ENCODE measurements around the gene SGO1.
A peak's percentile ranks its signal among the peaks of the same experiment; 100 is the strongest.

The SGO1 gene

DNA sequence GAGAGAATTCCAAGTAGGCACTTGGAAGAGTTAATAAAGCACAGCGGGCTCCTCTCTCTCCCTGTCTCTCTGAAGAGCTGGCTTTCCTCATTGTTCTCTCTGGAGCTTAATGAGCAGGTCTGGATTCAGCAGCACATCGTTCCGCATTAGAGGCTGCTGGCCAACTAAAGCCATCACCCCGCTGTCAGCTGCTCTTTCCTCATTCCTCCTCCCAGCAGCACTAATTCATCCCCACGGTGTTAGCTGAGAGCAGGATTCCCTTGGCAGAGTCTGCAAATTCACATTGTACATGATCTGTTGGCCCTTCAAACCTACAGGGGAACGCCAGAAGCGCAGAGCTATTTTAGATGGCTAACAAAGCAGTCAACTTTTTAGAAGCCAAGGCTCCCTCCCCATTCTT, 44.2 kb downstream of the SGO1 start:
- Histone ChIP-seq H3K4me2 (no peak overlapping the region), H3K27me3 (no peaks in the 10 kb centered on the region), H3K27ac (no peak overlapping the region), H4K20me1 (no peaks in the 10 kb centered on the region), H3K9ac (no peak overlapping the region), H3K4me3 (no peak overlapping the region), H3K9me3 (replicated peaks in 1 of 11) (no peaks in the 10 kb centered on the region; a peak in 1 of 22 replicates), H3K36me3 (peaks cover 4 to 47% (median 20%) of the 10 kb centered on the region in 11 experiments; a peak in 14 of 22 replicates), H3K4me1 (no peaks in the 10 kb centered on the region)
- TF ChIP-seq Cebpa-rat (IDR thresholded peaks at IDR 0.05), result no peak

DNA sequence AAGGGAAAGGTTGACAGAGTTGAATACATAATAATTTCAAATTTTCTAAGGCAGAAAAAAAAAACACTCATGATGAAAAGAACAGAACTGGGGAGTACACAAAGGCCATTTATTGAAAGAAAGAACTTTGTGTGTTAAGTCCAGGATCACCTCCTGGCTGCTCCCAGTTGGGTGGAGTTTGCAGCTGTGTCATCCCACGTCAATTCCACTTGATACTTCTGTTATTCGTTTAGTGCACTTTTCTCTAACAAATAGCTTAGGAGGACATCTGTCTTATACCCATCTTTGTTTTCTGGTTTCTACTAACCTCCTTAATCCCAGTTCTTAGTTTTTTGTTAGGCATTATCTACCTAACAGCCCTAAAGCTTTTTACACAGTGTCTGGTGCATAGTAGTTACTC, 44.7 kb downstream of the SGO1 start:
- TF ChIP-seq Cebpa-rat (IDR thresholded peaks at IDR 0.05), result no peak
- Histone ChIP-seq H3K9me3 (replicated peaks in 1 of 11) (no peaks in the 10 kb centered on the region; a peak in 1 of 22 replicates), H3K4me1 (no peaks in the 10 kb centered on the region), H4K20me1 (no peaks in the 10 kb centered on the region), H3K27ac (no peak overlapping the region), H3K4me3 (no peak overlapping the region), H3K9ac (no peak overlapping the region), H3K4me2 (no peak overlapping the region), H3K27me3 (no peaks in the 10 kb centered on the region), H3K36me3 (peaks cover 4 to 42% (median 20%) of the 10 kb centered on the region in 11 experiments; a peak in 14 of 22 replicates)

- Histone ChIP-seq H3K4me1 (no peaks in the 10 kb centered on the region), H3K4me3 (no peak overlapping the region), H3K9me3 (replicated peaks in 1 of 11) (no peaks in the 10 kb centered on the region; a peak in 1 of 22 replicates), H3K36me3 (peaks cover 4 to 40% (median 20%) of the 10 kb centered on the region in 11 experiments; a peak in 14 of 22 replicates), H4K20me1 (no peaks in the 10 kb centered on the region), H3K9ac (no peak overlapping the region), H3K27ac (no peak overlapping the region), H3K27me3 (no peaks in the 10 kb centered on the region), H3K4me2 (no peak overlapping the region)
- TF ChIP-seq Cebpa-rat (IDR thresholded peaks at IDR 0.05), result no peak
Measured at GRCh38 chr3:20140881-20141280, 45.1 kb downstream of the SGO1 start.

- Histone ChIP-seq H3K9ac (no peak overlapping the region), H3K27me3 (no peaks in the 10 kb centered on the region), H3K9me3 (replicated peaks in 1 of 11) (no peaks in the 10 kb centered on the region), H3K4me1 (no peaks in the 10 kb centered on the region), H3K36me3 (peaks cover 0 to 28% (median 19%) of the 10 kb centered on the region in 11 experiments; a peak in 12 of 22 replicates), H4K20me1 (no peaks in the 10 kb centered on the region), H3K4me2 (no peak overlapping the region), H3K4me3 (no peak overlapping the region), H3K27ac (no peak overlapping the region)
- TF ChIP-seq Cebpa-rat (IDR thresholded peaks at IDR 0.05), result no peak
Measured at GRCh38 chr3:20137647-20138046, 48.4 kb downstream of the SGO1 start.

DNA sequence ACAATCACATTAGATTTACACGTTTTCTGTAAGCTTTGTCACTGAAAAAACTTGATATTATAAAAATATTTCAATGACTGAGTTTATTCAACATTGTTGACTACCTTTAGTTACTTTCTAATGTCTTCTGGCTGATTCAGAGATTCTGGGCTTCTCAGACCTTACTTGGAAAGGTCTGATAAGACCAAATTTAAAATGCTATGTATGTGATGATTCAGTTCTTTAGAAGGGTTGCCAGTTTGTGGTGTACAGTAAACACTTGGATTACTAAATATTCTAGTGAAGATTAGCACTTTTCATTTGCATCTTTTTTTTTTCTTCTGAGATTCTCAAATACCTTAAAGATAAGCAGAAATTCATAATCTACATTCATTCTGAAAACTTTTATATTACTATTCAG, 49.8 kb downstream of the SGO1 start:
- H3K4me1 ChIP-seq, result no peaks in the 10 kb centered on the region
- H3K4me2 ChIP-seq, result no peak overlapping the region
- no peaks in the 10 kb centered on the region for H3K9me3 ChIP-seq (replicated peaks in 1 of 11)
- peaks cover 0 to 20% (median 13%) of the 10 kb centered on the region in 11 experiments; a peak in 10 of 22 replicates for H3K36me3 ChIP-seq
- no peak for TF ChIP-seq Cebpa-rat (IDR thresholded peaks at IDR 0.05)
- no peak overlapping the region for H3K9ac ChIP-seq
- no peaks in the 10 kb centered on the region for H4K20me1 ChIP-seq
- no peak overlapping the region for H3K27ac ChIP-seq
- H3K4me3 ChIP-seq, result no peak overlapping the region
- H3K27me3 ChIP-seq, result no peaks in the 10 kb centered on the region

DNA sequence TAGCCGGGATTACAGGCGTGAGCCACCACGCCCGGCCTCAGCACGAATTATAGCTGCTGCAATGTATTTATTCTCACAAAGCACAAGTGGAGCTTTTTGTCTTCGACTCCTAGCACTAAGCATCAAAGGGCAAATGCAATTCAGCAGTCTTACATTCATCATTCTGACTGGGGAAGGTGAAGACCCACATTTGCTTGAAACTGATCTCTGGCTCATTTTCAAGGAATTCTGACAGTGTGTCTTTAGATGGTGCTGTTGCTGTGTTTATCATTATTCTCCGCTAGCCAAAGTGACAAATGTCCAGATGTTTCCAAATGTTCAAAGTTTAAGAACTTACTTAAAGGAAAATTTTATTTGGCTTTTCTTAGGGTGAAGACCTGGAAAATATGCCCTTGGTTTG, 55.9 kb downstream of the SGO1 start:
- no peak for TF ChIP-seq Cebpa-rat (IDR thresholded peaks at IDR 0.05)
- no peaks in the 10 kb centered on the region for H3K9me3 ChIP-seq (replicated peaks in 1 of 11)
- H4K20me1 ChIP-seq, result no peaks in the 10 kb centered on the region
- H3K4me2 ChIP-seq, result no peak overlapping the region
- peaks cover 0 to 24% (median 13%) of the 10 kb centered on the region in 11 experiments; a peak in 17 of 22 replicates for H3K36me3 ChIP-seq
- no peaks in the 10 kb centered on the region for H3K27me3 ChIP-seq
- H3K4me1 ChIP-seq, result peaks cover 11 to 16% (median 14%) of the 10 kb centered on the region in 10 experiments
- H3K4me3 ChIP-seq, result no peak overlapping the region
- no peak overlapping the region for H3K9ac ChIP-seq
- H3K27ac ChIP-seq, result no peak overlapping the region

- Histone ChIP-seq H3K4me1 (peaks cover 11 to 17% (median 14%) of the 10 kb centered on the region in 10 experiments), H3K27me3 (no peaks in the 10 kb centered on the region), H3K9me3 (replicated peaks in 1 of 11) (no peaks in the 10 kb centered on the region), H3K9ac (no peak overlapping the region), H3K4me2 (no peak overlapping the region), H3K27ac (no peak overlapping the region), H4K20me1 (no peaks in the 10 kb centered on the region), H3K36me3 (peaks cover 8 to 28% (median 16%) of the 10 kb centered on the region in 11 experiments; a peak in 19 of 22 replicates), H3K4me3 (no peak overlapping the region)
- TF ChIP-seq Cebpa-rat (IDR thresholded peaks at IDR 0.05), result no peak
Measured at GRCh38 chr3:20128358-20128757, 57.6 kb downstream of the SGO1 start.

DNA sequence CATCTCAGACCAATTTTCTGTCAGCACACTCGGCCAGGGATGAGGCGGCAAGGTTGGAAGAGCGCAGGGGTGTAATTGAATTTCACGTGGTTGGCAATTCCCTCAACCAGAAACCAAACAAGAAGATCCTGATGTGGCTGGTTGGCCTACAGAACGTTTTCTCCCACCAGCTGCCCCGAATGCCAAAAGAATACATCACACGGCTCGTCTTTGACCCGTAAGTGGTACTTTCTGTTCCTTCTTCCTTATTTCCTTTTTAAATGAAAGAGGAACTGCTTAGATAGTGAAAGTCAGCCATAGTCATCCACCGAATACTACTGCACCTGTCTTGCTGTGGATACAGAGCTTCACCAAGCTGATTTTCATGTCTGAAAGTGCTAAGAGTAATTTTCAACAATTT, 60.1 kb downstream of the SGO1 start:
- Histone ChIP-seq H3K27me3 (no peaks in the 10 kb centered on the region), H3K4me2 (peak overlapping the region; percentile 31 to 75 (median 59)), H3K36me3 (peaks cover 16 to 46% (median 31%) of the 10 kb centered on the region in 11 experiments), H3K4me1 (peaks cover 11 to 17% (median 14%) of the 10 kb centered on the region in 10 experiments), H3K27ac (peak overlapping the region in 7 of 11 experiments; percentile 4 to 44 (median 20); a peak in 5 of 22 replicates), H3K9ac (0 out of 22 replicates have a peak overlapping the region, but pooled peaks of 1 of the 11 experiments have one; percentile 1), H4K20me1 (no peaks in the 10 kb centered on the region), H3K4me3 (no peak overlapping the region; a peak in 1 of 20 replicates), H3K9me3 (replicated peaks in 1 of 11) (no peaks in the 10 kb centered on the region)
- TF ChIP-seq Cebpa-rat (IDR thresholded peaks at IDR 0.05), result no peak

- Histone ChIP-seq H3K27me3 (no peaks in the 10 kb centered on the region), H3K4me1 (peaks cover 11 to 17% (median 14%) of the 10 kb centered on the region in 10 experiments), H3K36me3 (peaks cover 20 to 52% (median 35%) of the 10 kb centered on the region in 11 experiments), H3K4me2 (peak overlapping the region; percentile 31 to 75 (median 59)), H3K4me3 (no peak overlapping the region), H3K9me3 (replicated peaks in 1 of 11) (no peaks in the 10 kb centered on the region), H3K9ac (no peak overlapping the region), H4K20me1 (no peaks in the 10 kb centered on the region), H3K27ac (peak overlapping the region in 5 of 11 experiments; percentile 4 to 44 (median 30); a peak in 3 of 22 replicates)
- no peak for TF ChIP-seq Cebpa-rat (IDR thresholded peaks at IDR 0.05)
Measured at GRCh38 chr3:20125289-20125688, 60.7 kb downstream of the SGO1 start.

DNA sequence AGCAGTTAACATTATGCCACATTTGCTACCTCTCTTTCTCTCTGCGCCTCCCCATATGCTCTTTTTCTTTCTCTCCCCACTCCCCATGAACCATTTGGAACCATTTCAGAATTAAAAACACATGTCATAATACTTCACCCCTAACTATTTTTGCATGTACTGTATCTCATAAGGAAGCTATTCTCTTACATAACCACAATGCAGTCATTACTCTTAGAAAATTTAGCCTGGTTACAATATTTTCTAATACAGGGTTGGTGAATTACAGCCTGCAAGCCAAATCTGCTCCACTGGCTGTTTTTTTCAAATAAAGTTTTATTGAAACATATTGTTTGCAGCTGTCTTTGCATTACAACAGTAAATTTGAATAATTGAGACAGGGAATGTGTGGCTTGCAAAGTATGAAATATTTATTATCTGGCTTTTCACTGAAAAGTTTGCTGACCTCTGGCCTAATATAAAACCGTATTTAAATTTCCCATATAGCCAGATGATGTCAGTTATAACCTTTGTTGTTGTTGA, 62.8 kb downstream of the SGO1 start:
- H3K9ac ChIP-seq, result no peak overlapping the region
- no peak overlapping the region for H3K27ac ChIP-seq
- no peaks in the 10 kb centered on the region for H4K20me1 ChIP-seq
- H3K36me3 ChIP-seq, result peaks cover 30 to 58% (median 41%) of the 10 kb centered on the region in 11 experiments
- H3K9me3 ChIP-seq (replicated peaks in 1 of 11), result no peaks in the 10 kb centered on the region
- no peak overlapping the region for H3K4me3 ChIP-seq
- no peak overlapping the region for H3K4me2 ChIP-seq
- H3K27me3 ChIP-seq, result no peaks in the 10 kb centered on the region
- peaks cover 11 to 17% (median 14%) of the 10 kb centered on the region in 10 experiments for H3K4me1 ChIP-seq
- TF ChIP-seq Cebpa-rat (IDR thresholded peaks at IDR 0.05), result no peak
